Measurements from ENCODE around the gene PLPP4.

GRCh38 chr10:120588311-120588710, 131.3 kb downstream of the PLPP4 start:
- TF ChIP-seq TAF1 (IDR thresholded peaks at IDR 0.05; ENCODE audit: low read depth, low read length) (no peak), POLR2A (IDR thresholded peaks at IDR 0.05; ENCODE audit: low read depth, low read length) (no peak), POLR2AphosphoS5 (IDR thresholded peaks at IDR 0.05; ENCODE audit: low read depth, low read length) (no peak)
